SK-N-SH (cell line): ENCODE measurements around the gene SH2D5. TPM values are rescaled to one million over a fixed set of nuclear protein-coding genes. Genes with fewer than 3 reads are reported as not detected.

Source experiments
- CTCF ChIA-PET: fragments of 300-600, 350-600 bp; formaldehyde crosslinking; extraction: SDS; loops from one replicate; lab custom pipeline; 2021; lab: Yijun Ruan, JAX
- POLR2A ChIA-PET: fragments of 350-600 bp; sonication (Branson Sonifier 250); formaldehyde crosslinking; extraction: SDS; loops from one replicate; lab custom pipeline; 2020; ENCODE audit warnings: antibody characterized with exemption, inconsistent platforms; lab: Yijun Ruan, JAX
- DNase-seq: peaks from one replicate; pipeline ENCODE4 v3.0.0; 2012
- H2AFZ ChIP-seq: fragments of 200-600 bp; sonication (generic); 2 replicates; pipeline ENCODE4 v1.8.1; 2016; ENCODE audit warnings: antibody characterized with exemption, mild to moderate bottlenecking, low read depth
- H3F3A ChIP-seq: fragments of 200-600 bp; sonication (generic); replicated peaks from 2 replicates; pipeline ENCODE3; 2016; ENCODE audit warnings: antibody characterized with exemption, mild to moderate bottlenecking; ENCODE audit not compliant: insufficient read depth
- H3K27ac ChIP-seq, 2 experiments: fragments of 200-500 bp in 1 of 2; fragments of 200-600 bp in 1 of 2; sonication (Bioruptor generic) in 1 of 2; sonication (generic), shearing (Covaris generic) in 1 of 2; 2 replicates each; pipeline versions ENCODE4 v1.5.1 to v1.6.1; 2014 to 2016; ENCODE audit warnings: low read depth in 2 of 2, inconsistent platforms in 1 of 2, low read length in 1 of 2, mild to moderate bottlenecking in 1 of 2, mixed read lengths in 1 of 2
- H3K27me3 ChIP-seq: fragments of 200-600 bp; sonication (generic), shearing (Covaris generic); 2 replicates; pipeline ENCODE4 v1.6.1; 2016; ENCODE audit warnings: mixed run types; ENCODE audit not compliant: insufficient read depth
- H3K36me3 ChIP-seq, 2 experiments: fragments of 200-500 bp in 1 of 2; fragments of 200-600 bp in 1 of 2; sonication (Bioruptor generic) in 1 of 2; sonication (generic) in 1 of 2; replicated peaks in 1 of 2; 2 replicates each; pipeline versions ENCODE3 to v1.5.1; 2014 to 2016; ENCODE audit warnings: low read length in 1 of 2, mild to moderate bottlenecking in 1 of 2; ENCODE audit not compliant: insufficient read depth in 2 of 2, control insufficient read depth in 1 of 2
- H3K4me1 ChIP-seq, 2 experiments: fragments of 200-500 bp in 1 of 2; fragments of 200-600 bp in 1 of 2; sonication (Bioruptor generic) in 1 of 2; sonication (generic), shearing (Covaris generic) in 1 of 2; 2 replicates each; pipeline versions ENCODE4 v1.5.1 to v1.6.1; 2014 to 2016; ENCODE audit warnings: low read depth in 1 of 2, low read length in 1 of 2, mixed run types in 1 of 2; ENCODE audit not compliant: insufficient read depth in 2 of 2, control insufficient read depth in 1 of 2
- H3K4me2 ChIP-seq: fragments of 200-600 bp; sonication (generic), shearing (Covaris generic); 2 replicates; pipeline ENCODE4 v1.6.1; 2017; ENCODE audit warnings: mixed run types
- H3K4me3 ChIP-seq, 2 experiments: fragments of 200-500 bp in 1 of 2; fragments of 200-600 bp in 1 of 2; sonication (Bioruptor generic) in 1 of 2; sonication (generic), shearing (Covaris generic) in 1 of 2; 2 replicates each; pipeline versions ENCODE4 v1.5.1 to v1.8.1; 2014 to 2016; ENCODE audit warnings: low read depth in 2 of 2, inconsistent platforms in 1 of 2, low read length in 1 of 2, mild to moderate bottlenecking in 1 of 2, mixed read lengths in 1 of 2, moderate library complexity in 1 of 2
- H3K79me2 ChIP-seq: fragments of 200-600 bp; sonication (generic); 2 replicates; pipeline ENCODE4 v1.8.1; 2017; ENCODE audit warnings: mild to moderate bottlenecking; ENCODE audit not compliant: insufficient read depth
- H3K9ac ChIP-seq: fragments of 200-600 bp; sonication (generic); 2 replicates; pipeline ENCODE4 v1.6.1; 2017; ENCODE audit warnings: mixed run types
- H3K9me2 ChIP-seq: fragments of 200-600 bp; sonication (generic); 2 replicates; pipeline ENCODE4 v1.6.1; 2017; ENCODE audit warnings: mixed run types
- H3K9me3 ChIP-seq: fragments of 200-600 bp; sonication (generic); 2 replicates; pipeline ENCODE4 v1.6.1; 2017; ENCODE audit warnings: mixed run types, mild to moderate bottlenecking, moderate library complexity
- H4K20me1 ChIP-seq: fragments of 200-600 bp; sonication (generic); 2 replicates; pipeline ENCODE4 v1.6.1; 2017; ENCODE audit warnings: mild to moderate bottlenecking, mixed run types; ENCODE audit not compliant: insufficient read depth
- CHD2 ChIP-seq: fragments of 150-350 bp; IDR thresholded peaks from 2 replicates; pipeline ENCODE4 v1.6.1; 2018; ENCODE audit warnings: low read length; ENCODE audit not compliant: partially characterized antibody
- EP300 ChIP-seq, 2 experiments: IDR thresholded peaks; 2 replicates each; pipeline versions ENCODE4 v1.4.0 to v1.6.1; 2012; ENCODE audit warnings: borderline replicate concordance in 1 of 2, low read depth in 1 of 2, low read length in 1 of 2
- EZH2phosphoT487 ChIP-seq: fragments of 200-600 bp; sonication (generic); IDR thresholded peaks from 2 replicates; pipeline ENCODE4 v1.6.1; 2017; ENCODE audit warnings: low read depth, mixed run types, mild to moderate bottlenecking, antibody characterized with exemption, moderate library complexity, borderline replicate concordance
- FOSL2 ChIP-seq: IDR thresholded peaks from 2 replicates; pipeline ENCODE4 v1.4.0; 2012; ENCODE audit warnings: low read depth, mild to moderate bottlenecking, moderate library complexity, borderline replicate concordance
- FOXM1 ChIP-seq: IDR thresholded peaks from 2 replicates; pipeline ENCODE4 v1.4.0; 2012; ENCODE audit warnings: low read depth, mild to moderate bottlenecking
- GABPA ChIP-seq: IDR thresholded peaks from 2 replicates; pipeline ENCODE4 v1.4.0; 2012; ENCODE audit warnings: low read depth, mild to moderate bottlenecking
- JUND ChIP-seq: IDR thresholded peaks from 2 replicates; pipeline ENCODE4 v1.4.0; 2012
- MEF2A ChIP-seq: IDR thresholded peaks from 2 replicates; pipeline ENCODE4 v1.4.0; 2012; ENCODE audit warnings: low read depth, borderline replicate concordance
- MXI1 ChIP-seq: IDR thresholded peaks from 2 replicates; pipeline ENCODE4 v1.6.1; 2012; ENCODE audit warnings: mild to moderate bottlenecking, low read depth, low read length, improper control_type of control experiment
- POLR2AphosphoS5 ChIP-seq: IDR thresholded peaks from 2 replicates; pipeline ENCODE4 v1.6.1; 2012; ENCODE audit warnings: low read depth, low read length
- SMC3 ChIP-seq: IDR thresholded peaks from 2 replicates; pipeline ENCODE4 v1.6.1; 2012; ENCODE audit warnings: low read depth, low read length, improper control_type of control experiment
- TAF1 ChIP-seq: IDR thresholded peaks from 2 replicates; pipeline ENCODE4 v1.6.1; 2012; ENCODE audit warnings: low read depth, mild to moderate bottlenecking, low read length, moderate library complexity, borderline replicate concordance
- WGBS: methylation state at CpG from one replicate; pipeline ENCODE4 v1.1.6; 2017; ENCODE audit warnings: low lambda C conversion rate; 5-methylcytosine and 5-hydroxymethylcytosine counted together
- polyA plus RNA-seq, 3 experiments: library from polyadenylated mRNA; depleted of rRNA; stranded (reverse); fragments of >200 nt; gene quantifications; 2 replicates each; pipeline ENCODE4 v1.2.3, GENCODE V29; 2012
- TF ChIP-seq, protein P1 (sequence below): IDR thresholded peaks from 2 replicates; pipeline ENCODE4 v1.4.0; 2012; ENCODE audit warnings: low read depth, borderline replicate concordance
- TF ChIP-seq, protein P2 (sequence below): IDR thresholded peaks from 2 replicates; pipeline ENCODE4 v1.6.1; 2012; ENCODE audit warnings: mild to moderate bottlenecking, low read depth, low read length, moderate library complexity
- TF ChIP-seq, protein P3 (sequence below): IDR thresholded peaks from 2 replicates; pipeline ENCODE4; 2012
- TF ChIP-seq, protein P4 (sequence below): fragments of 200-600 bp; sonication (generic); IDR thresholded peaks from 2 replicates; pipeline ENCODE4 v1.6.1; 2017; ENCODE audit warnings: antibody characterized with exemption, mild to moderate bottlenecking, moderate library complexity
- TF ChIP-seq, protein P5 (sequence below): fragments of 150-350 bp; IDR thresholded peaks from 2 replicates; pipeline ENCODE4 v1.6.1; 2016; ENCODE audit warnings: mild to moderate bottlenecking, low read depth, low read length
- TF ChIP-seq, protein P6 (sequence below): fragments of 150-350 bp; IDR thresholded peaks from 2 replicates; pipeline ENCODE4 v1.6.1; 2017; ENCODE audit warnings: antibody characterized with exemption, low read length, low read depth, borderline replicate concordance

Gene SH2D5
- polyA plus RNA-seq, 1 of the 3 experiments (the other 2 are of a cell fraction) = 6.1 TPM

DNA sequence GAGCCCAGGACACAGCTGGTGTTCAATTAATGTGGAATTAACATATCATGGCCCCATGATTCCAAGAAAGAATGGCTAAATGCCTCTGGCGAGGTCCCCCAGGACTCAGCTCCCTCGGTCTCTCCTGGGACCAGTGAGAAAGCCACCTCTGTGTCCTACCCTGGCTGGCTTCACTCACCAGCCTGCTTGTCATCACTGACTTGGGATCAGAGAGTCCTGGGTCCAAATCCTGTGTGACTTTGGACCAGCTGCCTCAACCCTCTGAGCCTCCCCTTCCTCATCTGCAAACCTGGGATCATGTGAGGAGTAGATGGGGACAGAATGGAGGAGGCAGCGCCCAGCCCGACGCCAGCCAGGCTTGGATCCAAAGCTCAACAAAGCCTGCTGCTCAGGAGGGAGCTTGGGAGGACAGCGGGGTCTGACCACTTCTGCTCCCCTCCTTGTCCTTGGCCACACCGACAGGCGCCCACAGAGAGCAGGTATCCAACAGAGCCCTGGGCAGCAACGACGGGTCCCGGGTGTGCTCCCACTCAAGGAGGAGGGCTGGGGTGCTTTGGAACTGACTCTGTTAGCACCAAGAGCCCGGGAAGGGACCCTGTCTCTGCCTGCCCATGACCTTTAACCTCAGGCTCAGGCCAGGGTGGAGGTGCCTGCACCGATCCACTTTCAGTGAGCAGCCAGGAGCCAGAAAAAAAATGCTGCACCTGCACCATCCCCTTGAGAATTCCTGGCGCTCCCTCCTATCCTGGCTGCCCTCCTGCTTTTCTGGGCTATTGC lies 3.2 kb downstream of the SH2D5 start:
- no peaks in the 10 kb centered on the region for H3K9me2 ChIP-seq
- no peaks in the 10 kb centered on the region for H4K20me1 ChIP-seq
- WGBS = 94% methylated on average over 2 of the region's 14 CpGs
- TF ChIP-seq TAF1 (no peak), CHD2 (no peak), SMC3 (no peak), JUND (no peak), FOSL2 (no peak), EP300 (IDR thresholded peaks at IDR 0.05; ENCODE audit: borderline replicate concordance in 1 of 2, low read depth in 1 of 2, low read length in 1 of 2) (no peak), POLR2AphosphoS5 (no peak), GABPA (no peak), MEF2A (no peak), FOXM1 (no peak), MXI1 (no peak), EZH2phosphoT487 (no peak)
- TF ChIP-seq, protein P1, sequence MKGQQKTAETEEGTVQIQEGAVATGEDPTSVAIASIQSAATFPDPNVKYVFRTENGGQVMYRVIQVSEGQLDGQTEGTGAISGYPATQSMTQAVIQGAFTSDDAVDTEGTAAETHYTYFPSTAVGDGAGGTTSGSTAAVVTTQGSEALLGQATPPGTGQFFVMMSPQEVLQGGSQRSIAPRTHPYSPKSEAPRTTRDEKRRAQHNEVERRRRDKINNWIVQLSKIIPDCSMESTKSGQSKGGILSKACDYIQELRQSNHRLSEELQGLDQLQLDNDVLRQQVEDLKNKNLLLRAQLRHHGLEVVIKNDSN = no peak
- TF ChIP-seq, protein P2, sequence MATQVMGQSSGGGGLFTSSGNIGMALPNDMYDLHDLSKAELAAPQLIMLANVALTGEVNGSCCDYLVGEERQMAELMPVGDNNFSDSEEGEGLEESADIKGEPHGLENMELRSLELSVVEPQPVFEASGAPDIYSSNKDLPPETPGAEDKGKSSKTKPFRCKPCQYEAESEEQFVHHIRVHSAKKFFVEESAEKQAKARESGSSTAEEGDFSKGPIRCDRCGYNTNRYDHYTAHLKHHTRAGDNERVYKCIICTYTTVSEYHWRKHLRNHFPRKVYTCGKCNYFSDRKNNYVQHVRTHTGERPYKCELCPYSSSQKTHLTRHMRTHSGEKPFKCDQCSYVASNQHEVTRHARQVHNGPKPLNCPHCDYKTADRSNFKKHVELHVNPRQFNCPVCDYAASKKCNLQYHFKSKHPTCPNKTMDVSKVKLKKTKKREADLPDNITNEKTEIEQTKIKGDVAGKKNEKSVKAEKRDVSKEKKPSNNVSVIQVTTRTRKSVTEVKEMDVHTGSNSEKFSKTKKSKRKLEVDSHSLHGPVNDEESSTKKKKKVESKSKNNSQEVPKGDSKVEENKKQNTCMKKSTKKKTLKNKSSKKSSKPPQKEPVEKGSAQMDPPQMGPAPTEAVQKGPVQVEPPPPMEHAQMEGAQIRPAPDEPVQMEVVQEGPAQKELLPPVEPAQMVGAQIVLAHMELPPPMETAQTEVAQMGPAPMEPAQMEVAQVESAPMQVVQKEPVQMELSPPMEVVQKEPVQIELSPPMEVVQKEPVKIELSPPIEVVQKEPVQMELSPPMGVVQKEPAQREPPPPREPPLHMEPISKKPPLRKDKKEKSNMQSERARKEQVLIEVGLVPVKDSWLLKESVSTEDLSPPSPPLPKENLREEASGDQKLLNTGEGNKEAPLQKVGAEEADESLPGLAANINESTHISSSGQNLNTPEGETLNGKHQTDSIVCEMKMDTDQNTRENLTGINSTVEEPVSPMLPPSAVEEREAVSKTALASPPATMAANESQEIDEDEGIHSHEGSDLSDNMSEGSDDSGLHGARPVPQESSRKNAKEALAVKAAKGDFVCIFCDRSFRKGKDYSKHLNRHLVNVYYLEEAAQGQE = no peak
- TF ChIP-seq, protein P3, sequence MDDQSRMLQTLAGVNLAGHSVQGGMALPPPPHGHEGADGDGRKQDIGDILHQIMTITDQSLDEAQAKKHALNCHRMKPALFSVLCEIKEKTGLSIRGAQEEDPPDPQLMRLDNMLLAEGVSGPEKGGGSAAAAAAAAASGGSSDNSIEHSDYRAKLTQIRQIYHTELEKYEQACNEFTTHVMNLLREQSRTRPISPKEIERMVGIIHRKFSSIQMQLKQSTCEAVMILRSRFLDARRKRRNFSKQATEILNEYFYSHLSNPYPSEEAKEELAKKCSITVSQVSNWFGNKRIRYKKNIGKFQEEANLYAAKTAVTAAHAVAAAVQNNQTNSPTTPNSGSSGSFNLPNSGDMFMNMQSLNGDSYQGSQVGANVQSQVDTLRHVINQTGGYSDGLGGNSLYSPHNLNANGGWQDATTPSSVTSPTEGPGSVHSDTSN = no peak
- TF ChIP-seq, protein P4, sequence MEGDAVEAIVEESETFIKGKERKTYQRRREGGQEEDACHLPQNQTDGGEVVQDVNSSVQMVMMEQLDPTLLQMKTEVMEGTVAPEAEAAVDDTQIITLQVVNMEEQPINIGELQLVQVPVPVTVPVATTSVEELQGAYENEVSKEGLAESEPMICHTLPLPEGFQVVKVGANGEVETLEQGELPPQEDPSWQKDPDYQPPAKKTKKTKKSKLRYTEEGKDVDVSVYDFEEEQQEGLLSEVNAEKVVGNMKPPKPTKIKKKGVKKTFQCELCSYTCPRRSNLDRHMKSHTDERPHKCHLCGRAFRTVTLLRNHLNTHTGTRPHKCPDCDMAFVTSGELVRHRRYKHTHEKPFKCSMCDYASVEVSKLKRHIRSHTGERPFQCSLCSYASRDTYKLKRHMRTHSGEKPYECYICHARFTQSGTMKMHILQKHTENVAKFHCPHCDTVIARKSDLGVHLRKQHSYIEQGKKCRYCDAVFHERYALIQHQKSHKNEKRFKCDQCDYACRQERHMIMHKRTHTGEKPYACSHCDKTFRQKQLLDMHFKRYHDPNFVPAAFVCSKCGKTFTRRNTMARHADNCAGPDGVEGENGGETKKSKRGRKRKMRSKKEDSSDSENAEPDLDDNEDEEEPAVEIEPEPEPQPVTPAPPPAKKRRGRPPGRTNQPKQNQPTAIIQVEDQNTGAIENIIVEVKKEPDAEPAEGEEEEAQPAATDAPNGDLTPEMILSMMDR = no peak
- TF ChIP-seq, protein P5, sequence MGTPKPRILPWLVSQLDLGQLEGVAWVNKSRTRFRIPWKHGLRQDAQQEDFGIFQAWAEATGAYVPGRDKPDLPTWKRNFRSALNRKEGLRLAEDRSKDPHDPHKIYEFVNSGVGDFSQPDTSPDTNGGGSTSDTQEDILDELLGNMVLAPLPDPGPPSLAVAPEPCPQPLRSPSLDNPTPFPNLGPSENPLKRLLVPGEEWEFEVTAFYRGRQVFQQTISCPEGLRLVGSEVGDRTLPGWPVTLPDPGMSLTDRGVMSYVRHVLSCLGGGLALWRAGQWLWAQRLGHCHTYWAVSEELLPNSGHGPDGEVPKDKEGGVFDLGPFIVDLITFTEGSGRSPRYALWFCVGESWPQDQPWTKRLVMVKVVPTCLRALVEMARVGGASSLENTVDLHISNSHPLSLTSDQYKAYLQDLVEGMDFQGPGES = no peak
- TF ChIP-seq, protein P6, sequence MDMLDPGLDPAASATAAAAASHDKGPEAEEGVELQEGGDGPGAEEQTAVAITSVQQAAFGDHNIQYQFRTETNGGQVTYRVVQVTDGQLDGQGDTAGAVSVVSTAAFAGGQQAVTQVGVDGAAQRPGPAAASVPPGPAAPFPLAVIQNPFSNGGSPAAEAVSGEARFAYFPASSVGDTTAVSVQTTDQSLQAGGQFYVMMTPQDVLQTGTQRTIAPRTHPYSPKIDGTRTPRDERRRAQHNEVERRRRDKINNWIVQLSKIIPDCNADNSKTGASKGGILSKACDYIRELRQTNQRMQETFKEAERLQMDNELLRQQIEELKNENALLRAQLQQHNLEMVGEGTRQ = no peak
- H3K9me3 ChIP-seq = no peaks in the 10 kb centered on the region
- H2AFZ ChIP-seq = no peak overlapping the region
- ChIA-PET POLR2A (no interaction called here), CTCF (interaction anchor here (0.9 kb wide), 1 partner anchor 466 kb away, joined by 3 read pairs; no protein-coding TSS in a partner anchor)
- no peaks in the 10 kb centered on the region for H3K27me3 ChIP-seq
- no peak overlapping the region for H3K9ac ChIP-seq
- H3K4me2 ChIP-seq = no peak overlapping the region
- no peak overlapping the region for H3K27ac ChIP-seq
- peak; percentile 14 for DNase-seq
- H3K36me3 ChIP-seq = no peaks in the 10 kb centered on the region
- no peak overlapping the region for H3K4me3 ChIP-seq
- peaks cover 7 to 17% of the 10 kb centered on the region in 2 experiments; a peak in 2 of 4 replicates for H3K4me1 ChIP-seq
- peaks cover 21% of the 10 kb centered on the region for H3F3A ChIP-seq
- no peaks in the 10 kb centered on the region; the same call in 1 of the 2 replicates for H3K79me2 ChIP-seq
